Measurements from ENCODE around the gene DOK7. TPM values are rescaled to one million over a fixed set of nuclear protein-coding genes. Genes with fewer than 3 reads are reported as not detected.

Gene DOK7
- total and polyA plus RNA-seq, 2 experiments from 2014 or later = 0.23 to 1.8 TPM

- H3K27me3 ChIP-seq = peaks cover 6% of the 10 kb centered on the region
- H4K20me1 ChIP-seq (ENCODE audit: insufficient read depth, poor library complexity, severe bottlenecking) = no peaks in the 10 kb centered on the region
- TF ChIP-seq EZH2 (IDR thresholded peaks at IDR 0.05; ENCODE audit: borderline replicate concordance) (no peak), CTCF (IDR thresholded peaks at IDR 0.05; ENCODE audit: poor library complexity) (no peak), EZH2phosphoT487 (IDR thresholded peaks at IDR 0.05; ENCODE audit: low read depth, severe bottlenecking, unreplicated experiment) (no peak)
- no peaks in the 10 kb centered on the region for H3K79me2 ChIP-seq
- H3K36me3 ChIP-seq (replicated peaks; ENCODE audit: insufficient read depth, low read depth) = no peaks in the 10 kb centered on the region
- H3K9me3 ChIP-seq (ENCODE audit: low read depth) = no peaks in the 10 kb centered on the region
- no peak overlapping the region for H2AFZ ChIP-seq
- no peak overlapping the region for H3K4me3 ChIP-seq
- H3K9me2 ChIP-seq (replicated peaks; ENCODE audit: insufficient read depth) = no peaks in the 10 kb centered on the region
- WGBS (ENCODE audit: low lambda C conversion rate, missing lambda C conversion rate) = 55% methylated on average over 19 of the region's 23 CpGs
- no peak overlapping the region for H3K4me2 ChIP-seq
- H3K27ac ChIP-seq = no peak overlapping the region
- H3K4me1 ChIP-seq (ENCODE audit: insufficient read depth) = peaks cover 13% of the 10 kb centered on the region
- no peak for DNase-seq (ENCODE audit: low spot score)
Measured at GRCh38 chr4:3483471-3483921, 20.4 kb downstream of the DOK7 start.

DNA sequence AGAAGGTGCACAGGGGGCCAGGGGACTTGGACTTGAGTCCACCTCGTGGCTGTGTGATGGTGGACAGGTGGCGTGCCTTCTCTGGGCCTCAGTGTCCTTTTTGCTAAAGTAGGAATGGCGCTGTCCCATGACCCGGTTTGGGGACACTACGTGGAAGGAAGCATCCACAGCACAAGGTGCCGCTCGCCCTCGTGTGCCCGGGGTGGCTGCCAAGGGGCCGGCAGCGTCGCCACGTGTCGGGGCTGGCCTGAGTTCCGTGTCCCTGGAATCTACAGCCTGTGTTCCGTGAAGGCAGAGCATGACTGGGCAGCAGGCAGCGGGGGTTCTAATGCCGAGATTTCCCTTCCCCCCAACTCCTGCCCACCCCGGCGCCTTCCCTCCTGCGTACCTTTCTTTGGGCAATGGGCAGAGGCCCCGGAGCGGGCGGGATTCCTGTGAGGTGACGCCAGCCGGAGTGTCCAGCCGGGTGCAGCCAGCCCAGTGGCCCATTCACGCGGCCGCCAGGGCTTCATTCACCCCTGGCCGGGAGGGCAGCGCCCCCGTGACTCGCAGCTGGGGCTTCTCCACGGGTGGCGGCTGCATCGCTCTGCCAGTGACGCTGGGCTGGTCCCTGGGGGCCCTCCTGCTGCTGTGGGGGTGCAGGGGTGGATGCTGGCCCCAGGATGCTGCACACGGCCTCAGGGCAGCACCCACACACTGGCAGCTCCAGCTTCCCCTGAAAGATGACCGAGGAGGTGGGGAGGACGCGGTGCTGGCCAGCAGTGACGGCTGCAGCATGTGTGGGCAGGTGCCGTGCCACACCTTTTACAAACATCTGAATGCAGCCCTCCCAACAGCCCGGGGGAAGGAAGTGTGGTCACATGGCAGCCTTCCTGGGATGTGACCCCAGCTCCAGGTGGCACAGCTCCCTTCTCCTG lies 21.2 kb downstream of the DOK7 start:
- peak; percentile 52 for DNase-seq (ENCODE audit: low spot score)
- H3K36me3 ChIP-seq (replicated peaks; ENCODE audit: insufficient read depth, low read depth) = no peaks in the 10 kb centered on the region
- H3K9me2 ChIP-seq (replicated peaks; ENCODE audit: insufficient read depth) = no peaks in the 10 kb centered on the region
- H3K9me3 ChIP-seq (ENCODE audit: low read depth) = no peaks in the 10 kb centered on the region
- 73% methylated on average over 44 of the region's 45 CpGs for WGBS (ENCODE audit: low lambda C conversion rate, missing lambda C conversion rate)
- H3K4me2 ChIP-seq = peak overlapping the region; percentile 44
- TF ChIP-seq EZH2 (IDR thresholded peaks at IDR 0.05; ENCODE audit: borderline replicate concordance) (no peak), EZH2phosphoT487 (IDR thresholded peaks at IDR 0.05; ENCODE audit: low read depth, severe bottlenecking, unreplicated experiment) (no peak), CTCF (IDR thresholded peaks at IDR 0.05; ENCODE audit: poor library complexity) (no peak)
- H3K79me2 ChIP-seq = no peaks in the 10 kb centered on the region
- H3K27me3 ChIP-seq = peaks cover 6% of the 10 kb centered on the region
- H4K20me1 ChIP-seq (ENCODE audit: insufficient read depth, poor library complexity, severe bottlenecking) = no peaks in the 10 kb centered on the region
- no peak overlapping the region for H3K4me3 ChIP-seq
- H2AFZ ChIP-seq = no peak overlapping the region
- H3K4me1 ChIP-seq (ENCODE audit: insufficient read depth) = peaks cover 13% of the 10 kb centered on the region
- no peak overlapping the region for H3K27ac ChIP-seq

GRCh38 chr4:3485011-3485791 lies 22.1 kb downstream of the DOK7 start:
- TF ChIP-seq EZH2 (IDR thresholded peaks at IDR 0.05; ENCODE audit: borderline replicate concordance) (no peak), CTCF (IDR thresholded peaks at IDR 0.05; ENCODE audit: poor library complexity) (no peak), EZH2phosphoT487 (IDR thresholded peaks at IDR 0.05; ENCODE audit: low read depth, severe bottlenecking, unreplicated experiment) (no peak)
- DNase-seq (ENCODE audit: low spot score) = no peak
- H3K4me2 ChIP-seq = peak overlapping the region; percentile 44
- WGBS (ENCODE audit: low lambda C conversion rate, missing lambda C conversion rate) = 38% methylated on average over 24 of the region's 36 CpGs
- no peaks in the 10 kb centered on the region for H3K36me3 ChIP-seq (replicated peaks; ENCODE audit: insufficient read depth, low read depth)
- no peaks in the 10 kb centered on the region for H3K9me2 ChIP-seq (replicated peaks; ENCODE audit: insufficient read depth)
- H3K9me3 ChIP-seq (ENCODE audit: low read depth) = no peaks in the 10 kb centered on the region
- H3K4me1 ChIP-seq (ENCODE audit: insufficient read depth) = peaks cover 13% of the 10 kb centered on the region
- no peaks in the 10 kb centered on the region for H3K79me2 ChIP-seq
- H3K27ac ChIP-seq = no peak overlapping the region
- H3K4me3 ChIP-seq = no peak overlapping the region
- H2AFZ ChIP-seq = no peak overlapping the region
- peaks cover 6% of the 10 kb centered on the region for H3K27me3 ChIP-seq
- no peaks in the 10 kb centered on the region for H4K20me1 ChIP-seq (ENCODE audit: insufficient read depth, poor library complexity, severe bottlenecking)

Measured in hepatocyte (in vitro differentiated cells).